UCSD-AML1 (cell line): ENCODE data around the gene TMPRSS12.
A peak's percentile ranks its signal among the peaks of the same experiment; 100 is the strongest.
"Not testable (repeated sequence)": the region's sequence is repeated elsewhere in the genome, so short reads cannot be mapped to it uniquely, and the experiment has no call there.

Experiments
- DNase-seq: peaks from one replicate; lab custom pipeline; 2025; ENCODE audit not compliant: unreplicated experiment; lab: John Stamatoyannopoulos, UW

The TMPRSS12 gene

GRCh38 chr12:50925920-50926319 lies 83.2 kb downstream of the TMPRSS12 start:
- DNase-seq, result no peak

- DNase-seq, result no peak
Observed at GRCh38 chr12:50926415-50926814, 83.7 kb downstream of the TMPRSS12 start.

GRCh38 chr12:50926932-50927331 lies 84.2 kb downstream of the TMPRSS12 start:
- DNase-seq, result not testable (repeated sequence)

- no peak for DNase-seq
Observed at GRCh38 chr12:50927356-50927755, 84.6 kb downstream of the TMPRSS12 start.

DNA sequence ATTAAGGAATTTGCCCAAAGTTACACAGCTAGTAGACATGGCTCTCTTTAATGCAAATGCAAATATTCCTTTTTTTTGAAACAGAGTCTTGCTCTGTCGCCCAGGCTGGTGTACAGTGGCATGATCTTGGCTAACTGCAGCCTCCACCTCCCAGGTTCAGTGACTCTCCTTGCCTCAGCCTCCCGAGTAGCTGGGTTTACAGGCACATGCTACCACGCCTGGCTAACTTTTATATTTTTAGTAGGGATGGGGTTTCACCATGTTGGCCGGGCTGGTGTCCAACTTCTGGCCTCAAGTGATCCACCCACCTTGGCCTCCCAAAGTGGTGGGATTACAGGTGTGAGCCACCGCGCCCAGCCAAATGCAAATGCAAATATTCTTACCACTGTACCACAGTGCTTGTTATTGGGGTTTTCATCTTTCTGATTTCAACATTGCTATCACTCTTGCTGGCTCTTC lies 85.1 kb downstream of the TMPRSS12 start:
- DNase-seq, result no peak

GRCh38 chr12:50928392-50928791 lies 85.7 kb downstream of the TMPRSS12 start:
- DNase-seq, result peak; percentile 27

GRCh38 chr12:50929831-50930230 lies 87.1 kb downstream of the TMPRSS12 start:
- DNase-seq, result no peak

- DNase-seq, result not testable (repeated sequence)
Observed at GRCh38 chr12:50930477-50930876, 87.8 kb downstream of the TMPRSS12 start.

GRCh38 chr12:50932787-50933280 lies 90.1 kb downstream of the TMPRSS12 start:
- no peak for DNase-seq

DNA sequence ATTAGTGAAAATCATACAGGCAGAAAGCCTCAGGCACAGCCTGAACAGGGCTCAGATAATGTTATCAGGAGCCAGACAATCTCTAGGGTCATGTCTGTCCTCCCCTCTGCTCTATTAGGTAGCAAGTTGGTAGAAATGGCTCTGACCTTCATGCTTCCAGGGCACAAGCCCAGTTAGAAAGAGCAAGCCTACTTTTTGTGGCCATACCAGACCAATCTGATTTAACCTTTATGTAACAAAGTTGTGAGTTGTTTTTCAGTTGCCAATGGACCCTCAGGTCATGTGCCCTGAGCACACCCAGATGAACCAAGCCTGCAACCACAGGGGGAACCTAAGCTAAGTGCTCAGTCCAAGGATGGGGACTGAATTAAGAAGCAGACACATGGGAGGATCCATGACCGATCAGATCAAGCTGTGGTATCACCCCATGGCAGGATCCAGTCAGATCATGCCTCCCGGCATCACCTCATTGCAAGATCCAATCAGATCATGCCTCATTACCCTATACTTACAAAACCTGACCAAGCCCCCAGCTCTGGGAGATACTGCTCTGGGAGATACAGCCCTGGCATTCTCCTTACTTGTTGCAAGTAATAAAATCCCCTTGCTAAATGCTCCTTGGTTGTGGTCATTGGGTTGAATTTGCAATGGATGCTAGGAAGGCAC lies 90.9 kb downstream of the TMPRSS12 start:
- no peak for DNase-seq

DNA sequence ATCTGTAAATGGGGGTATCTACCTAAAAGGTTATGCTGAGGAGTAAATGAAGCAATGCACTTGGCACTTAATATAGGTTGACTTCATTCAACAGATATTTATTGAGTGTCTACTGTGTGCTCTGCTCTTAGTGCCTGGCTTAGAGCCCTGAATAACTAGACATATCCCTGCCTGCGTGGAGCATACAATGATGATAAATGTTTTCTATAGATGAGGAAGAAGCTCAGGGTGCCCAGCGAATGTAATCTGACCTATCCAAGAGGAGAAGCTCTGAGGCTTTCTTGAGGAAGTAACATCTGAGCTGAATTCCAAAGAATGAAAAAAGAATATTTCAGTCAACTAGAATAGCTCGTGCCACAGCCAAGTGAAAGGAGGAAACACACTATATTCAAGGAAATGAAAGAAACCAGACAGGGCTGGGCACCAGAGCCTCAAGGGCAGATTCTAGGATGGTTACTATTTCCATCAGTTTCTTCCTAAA lies 91.7 kb downstream of the TMPRSS12 start:
- DNase-seq, result no peak

GRCh38 chr12:50934981-50935807 lies 92.5 kb downstream of the TMPRSS12 start:
- no peak for DNase-seq

GRCh38 chr12:50936821-50937530 lies 94.2 kb downstream of the TMPRSS12 start:
- DNase-seq, result no peak
